IgD-negative memory B cell (primary cell): ENCODE measurements around the gene SGIP1. TPM values are rescaled to one million over a fixed set of nuclear protein-coding genes. Genes with fewer than 3 reads are reported as not detected.
A peak's percentile ranks its signal among the peaks of the same experiment; 100 is the strongest.

ENCODE experiments used
- H3K27ac Mint-ChIP-seq, 3 donors: one replicate each; pipeline ENCODE4 v1.8.0; 2020 to 2022; ENCODE audit warnings: mild to moderate bottlenecking in 3 of 3, mixed read lengths in 3 of 3, moderate library complexity in 1 of 3
- H3K27me3 Mint-ChIP-seq: one replicate; pipeline ENCODE4 v1.8.0; 2021; ENCODE audit warnings: mixed read lengths
- H3K36me3 Mint-ChIP-seq: one replicate; pipeline ENCODE4 v1.8.0; 2020; ENCODE audit warnings: mild to moderate bottlenecking, mixed read lengths
- H3K4me1 Mint-ChIP-seq, 3 donors: one replicate each; pipeline ENCODE4 v1.8.0; 2020 to 2022; ENCODE audit warnings: mixed read lengths in 3 of 3, mild to moderate bottlenecking in 1 of 3
- H3K4me3 Mint-ChIP-seq, 4 donors: one replicate each; pipeline ENCODE4 v1.8.0; 2020 to 2022; ENCODE audit warnings: mild to moderate bottlenecking in 4 of 4, mixed read lengths in 4 of 4, moderate library complexity in 3 of 4
- H3K9me3 Mint-ChIP-seq, 3 donors: one replicate each; pipeline ENCODE4 v1.8.0; 2020 to 2021; ENCODE audit warnings: mixed read lengths in 3 of 3, mild to moderate bottlenecking in 1 of 3
- polyA plus RNA-seq: library from polyadenylated mRNA; unstranded; fragments of 300-500 nt; fragmentation: Illumina TruSeq; gene quantifications from one replicate; pipeline ENCODE4 v1.2.3, GENCODE V29; 2021

The SGIP1 gene
- polyA plus RNA-seq, 1 donor from 2014 or later, result 0.71 TPM

- no peak overlapping the region for H3K27ac Mint-ChIP-seq
- H3K4me1 Mint-ChIP-seq, result peaks cover 3 to 11% (median 4%) of the 10 kb centered on the region in 3 donors
- H3K9me3 Mint-ChIP-seq, result no peaks in the 10 kb centered on the region
- peak overlapping the region in 1 of 4 donors; percentile 67 for H3K4me3 Mint-ChIP-seq
- H3K36me3 Mint-ChIP-seq, result no peaks in the 10 kb centered on the region
- H3K27me3 Mint-ChIP-seq, result peaks cover 26% of the 10 kb centered on the region
Measured at GRCh38 chr1:66535061-66535460, 1.1 kb downstream of the SGIP1 start.

- no peak overlapping the region for H3K27ac Mint-ChIP-seq
- peaks cover 28% of the 10 kb centered on the region for H3K27me3 Mint-ChIP-seq
- H3K36me3 Mint-ChIP-seq, result no peaks in the 10 kb centered on the region
- H3K4me3 Mint-ChIP-seq, result no peak overlapping the region
- H3K4me1 Mint-ChIP-seq, result peaks cover 3 to 11% (median 4%) of the 10 kb centered on the region in 3 donors
- H3K9me3 Mint-ChIP-seq, result no peaks in the 10 kb centered on the region
Measured at GRCh38 chr1:66535853-66536252, 1.9 kb downstream of the SGIP1 start.

- no peaks in the 10 kb centered on the region for H3K9me3 Mint-ChIP-seq
- peaks cover 1 to 7% (median 3%) of the 10 kb centered on the region in 3 donors for H3K4me1 Mint-ChIP-seq
- H3K27me3 Mint-ChIP-seq, result peaks cover 20% of the 10 kb centered on the region
- no peaks in the 10 kb centered on the region for H3K36me3 Mint-ChIP-seq
- H3K27ac Mint-ChIP-seq, result no peak overlapping the region
- H3K4me3 Mint-ChIP-seq, result no peak overlapping the region
Measured at GRCh38 chr1:66537718-66538117, 3.8 kb downstream of the SGIP1 start.

GRCh38 chr1:66539491-66539890 lies 5.5 kb downstream of the SGIP1 start:
- H3K4me3 Mint-ChIP-seq, result no peak overlapping the region
- no peak overlapping the region for H3K27ac Mint-ChIP-seq
- no peaks in the 10 kb centered on the region for H3K36me3 Mint-ChIP-seq
- no peaks in the 10 kb centered on the region for H3K4me1 Mint-ChIP-seq
- H3K27me3 Mint-ChIP-seq, result peaks cover 12% of the 10 kb centered on the region
- H3K9me3 Mint-ChIP-seq, result no peaks in the 10 kb centered on the region

- peaks cover 0 to 3% (median 0%) of the 10 kb centered on the region in 3 donors for H3K4me1 Mint-ChIP-seq
- no peaks in the 10 kb centered on the region for H3K9me3 Mint-ChIP-seq
- H3K27me3 Mint-ChIP-seq, result peaks cover 12% of the 10 kb centered on the region
- no peak overlapping the region for H3K27ac Mint-ChIP-seq
- H3K4me3 Mint-ChIP-seq, result no peak overlapping the region
- H3K36me3 Mint-ChIP-seq, result no peaks in the 10 kb centered on the region
Measured at GRCh38 chr1:66540434-66541032, 6.6 kb downstream of the SGIP1 start.

- Mint-ChIP-seq H3K27me3 (peaks cover 11% of the 10 kb centered on the region), H3K9me3 (no peaks in the 10 kb centered on the region), H3K4me1 (peaks cover 0 to 3% (median 0%) of the 10 kb centered on the region in 3 donors), H3K27ac (no peak overlapping the region), H3K4me3 (no peak overlapping the region), H3K36me3 (no peaks in the 10 kb centered on the region)
Measured at GRCh38 chr1:66542314-66542713, 8.4 kb downstream of the SGIP1 start.

- Mint-ChIP-seq H3K27me3 (peaks cover 11% of the 10 kb centered on the region), H3K4me3 (no peak overlapping the region), H3K9me3 (no peaks in the 10 kb centered on the region), H3K36me3 (no peaks in the 10 kb centered on the region), H3K4me1 (peaks cover 0 to 3% (median 0%) of the 10 kb centered on the region in 3 donors), H3K27ac (no peak overlapping the region)
Measured at GRCh38 chr1:66542811-66543767, 9.1 kb downstream of the SGIP1 start.

- Mint-ChIP-seq H3K4me3 (no peak overlapping the region), H3K4me1 (peaks cover 0 to 3% (median 0%) of the 10 kb centered on the region in 3 donors), H3K27ac (no peak overlapping the region), H3K27me3 (peaks cover 11% of the 10 kb centered on the region), H3K36me3 (no peaks in the 10 kb centered on the region), H3K9me3 (no peaks in the 10 kb centered on the region)
Measured at GRCh38 chr1:66546047-66546810, 12.3 kb downstream of the SGIP1 start.

- Mint-ChIP-seq H3K27ac (no peak overlapping the region), H3K36me3 (peaks cover 1% of the 10 kb centered on the region), H3K4me3 (no peak overlapping the region), H3K9me3 (no peaks in the 10 kb centered on the region), H3K27me3 (peaks cover 9% of the 10 kb centered on the region), H3K4me1 (peaks cover 0 to 3% (median 0%) of the 10 kb centered on the region in 3 donors)
Measured at GRCh38 chr1:66549017-66549416, 15.1 kb downstream of the SGIP1 start.

- no peaks in the 10 kb centered on the region for H3K4me1 Mint-ChIP-seq
- H3K36me3 Mint-ChIP-seq, result peaks cover 1% of the 10 kb centered on the region
- H3K27me3 Mint-ChIP-seq, result peaks cover 9% of the 10 kb centered on the region
- no peaks in the 10 kb centered on the region for H3K9me3 Mint-ChIP-seq
- peak overlapping the region in 1 of 3 donors; percentile 0 for H3K27ac Mint-ChIP-seq
- no peak overlapping the region for H3K4me3 Mint-ChIP-seq
Measured at GRCh38 chr1:66550243-66550642, 16.3 kb downstream of the SGIP1 start.

GRCh38 chr1:66552287-66552686 lies 18.3 kb downstream of the SGIP1 start:
- no peak overlapping the region for H3K4me3 Mint-ChIP-seq
- H3K36me3 Mint-ChIP-seq, result peaks cover 1% of the 10 kb centered on the region
- H3K9me3 Mint-ChIP-seq, result no peaks in the 10 kb centered on the region
- no peaks in the 10 kb centered on the region for H3K4me1 Mint-ChIP-seq
- peaks cover 9% of the 10 kb centered on the region for H3K27me3 Mint-ChIP-seq
- H3K27ac Mint-ChIP-seq, result peak overlapping the region in 1 of 3 donors; percentile 41

- Mint-ChIP-seq H3K4me3 (no peak overlapping the region), H3K27ac (no peak overlapping the region), H3K36me3 (peaks cover 1% of the 10 kb centered on the region), H3K9me3 (no peaks in the 10 kb centered on the region), H3K27me3 (peaks cover 9% of the 10 kb centered on the region), H3K4me1 (no peaks in the 10 kb centered on the region)
Measured at GRCh38 chr1:66552829-66553228, 18.9 kb downstream of the SGIP1 start.

GRCh38 chr1:66553846-66554245 lies 19.9 kb downstream of the SGIP1 start:
- peaks cover 5% of the 10 kb centered on the region for H3K27me3 Mint-ChIP-seq
- H3K27ac Mint-ChIP-seq, result no peak overlapping the region
- no peaks in the 10 kb centered on the region for H3K9me3 Mint-ChIP-seq
- peaks cover 1% of the 10 kb centered on the region for H3K36me3 Mint-ChIP-seq
- H3K4me3 Mint-ChIP-seq, result no peak overlapping the region
- no peaks in the 10 kb centered on the region for H3K4me1 Mint-ChIP-seq

GRCh38 chr1:66556161-66556611 lies 22.2 kb downstream of the SGIP1 start:
- Mint-ChIP-seq H3K4me3 (no peak overlapping the region), H3K27me3 (peaks cover 3% of the 10 kb centered on the region), H3K9me3 (no peaks in the 10 kb centered on the region), H3K4me1 (no peaks in the 10 kb centered on the region), H3K27ac (no peak overlapping the region), H3K36me3 (peaks cover 1% of the 10 kb centered on the region)

- H3K4me1 Mint-ChIP-seq, result no peaks in the 10 kb centered on the region
- H3K4me3 Mint-ChIP-seq, result no peak overlapping the region
- H3K9me3 Mint-ChIP-seq, result no peaks in the 10 kb centered on the region
- H3K27ac Mint-ChIP-seq, result no peak overlapping the region
- peaks cover 1% of the 10 kb centered on the region for H3K36me3 Mint-ChIP-seq
- H3K27me3 Mint-ChIP-seq, result peaks cover 3% of the 10 kb centered on the region
Measured at GRCh38 chr1:66557157-66557556, 23.2 kb downstream of the SGIP1 start.
